Hepatocyte (in vitro differentiated cells): ENCODE measurements around the gene SHH. TPM values are rescaled to one million over a fixed set of nuclear protein-coding genes. Genes with fewer than 3 reads are reported as not detected.

Experiments
- DNase-seq: peaks from one replicate; pipeline ENCODE4 v3.0.0-alpha.2; 2016; ENCODE audit warnings: low spot score
- H2AFZ ChIP-seq: fragments of 200-600 bp; sonication (generic); 2 replicates; pipeline ENCODE4 v1.6.0; 2016; ENCODE audit warnings: antibody characterized with exemption, mild to moderate bottlenecking
- H3K27ac ChIP-seq: fragments of 200-600 bp; sonication (generic); 2 replicates; pipeline ENCODE4 v1.5.1; 2016; ENCODE audit warnings: mild to moderate bottlenecking
- H3K27me3 ChIP-seq: fragments of 200-600 bp; sonication (generic); 2 replicates; pipeline ENCODE4 v1.6.1; 2016
- H3K36me3 ChIP-seq: fragments of 200-600 bp; sonication (generic); replicated peaks from 2 replicates; pipeline ENCODE4 v1.5.1; 2016; ENCODE audit warnings: low read depth; ENCODE audit not compliant: insufficient read depth
- H3K4me1 ChIP-seq: fragments of 200-600 bp; sonication (generic); 2 replicates; pipeline ENCODE4 v1.5.1; 2016; ENCODE audit warnings: mild to moderate bottlenecking, moderate library complexity; ENCODE audit not compliant: insufficient read depth
- H3K4me2 ChIP-seq: fragments of 200-600 bp; sonication (generic); 2 replicates; pipeline ENCODE4 v1.6.0; 2016
- H3K4me3 ChIP-seq: fragments of 200-600 bp; sonication (generic); 2 replicates; pipeline ENCODE4 v1.5.1; 2016; ENCODE audit warnings: mild to moderate bottlenecking
- H3K79me2 ChIP-seq: fragments of 200-600 bp; sonication (generic); 2 replicates; pipeline ENCODE4 v1.6.0; 2017; ENCODE audit warnings: mild to moderate bottlenecking
- H3K9me2 ChIP-seq: fragments of 200-600 bp; sonication (generic); replicated peaks from 2 replicates; pipeline ENCODE4 v1.6.0; 2017; ENCODE audit warnings: mild to moderate bottlenecking; ENCODE audit not compliant: insufficient read depth
- H3K9me3 ChIP-seq: fragments of 200-600 bp; sonication (generic); 2 replicates; pipeline ENCODE4 v1.5.1; 2016; ENCODE audit warnings: low read depth, mild to moderate bottlenecking
- H4K20me1 ChIP-seq: fragments of 200-600 bp; sonication (generic); 2 replicates; pipeline ENCODE4 v1.6.0; 2016; ENCODE audit warnings: mild to moderate bottlenecking; ENCODE audit not compliant: insufficient read depth, poor library complexity, severe bottlenecking
- CTCF ChIP-seq: fragments of 200-600 bp; sonication (generic); IDR thresholded peaks from 2 replicates; pipeline ENCODE4 v1.5.1; 2016; ENCODE audit warnings: antibody characterized with exemption, mild to moderate bottlenecking; ENCODE audit not compliant: poor library complexity
- EZH2 ChIP-seq: fragments of 200-600 bp; sonication (generic); IDR thresholded peaks from 2 replicates; pipeline ENCODE4 v1.6.1; 2016; ENCODE audit warnings: antibody characterized with exemption, mild to moderate bottlenecking, borderline replicate concordance
- EZH2phosphoT487 ChIP-seq: fragments of 200-600 bp; sonication (generic); IDR thresholded peaks from one replicate; pipeline ENCODE4 v1.6.1; 2018; ENCODE audit warnings: antibody characterized with exemption, mild to moderate bottlenecking, low read depth, moderate library complexity; ENCODE audit not compliant: unreplicated experiment, severe bottlenecking
- WGBS: methylation state at CpG from one replicate; pipeline ENCODE4 v1.1.6; 2016; ENCODE audit warnings: low lambda C conversion rate; ENCODE audit errors: missing lambda C conversion rate; 5-methylcytosine and 5-hydroxymethylcytosine counted together
- polyA plus RNA-seq: library from polyadenylated mRNA; unstranded; fragments of >200 nt; fragmentation: Nextera tagmentation; extraction: Ambion mirVana; gene quantifications from 2 replicates; pipeline ENCODE4 v1.2.1, GENCODE V29; 2016
- total RNA-seq: library from RNA; depleted of rRNA; stranded (reverse); fragments of >200 nt; gene quantifications from 2 replicates; pipeline ENCODE4 v1.2.3, GENCODE V29; 2014

The SHH gene
- total and polyA plus RNA-seq, 2 experiments from 2014 or later = 12.1 to 21.2 TPM

GRCh38 chr7:155753446-155753965, 58.8 kb downstream of the SHH start:
- Histone ChIP-seq H3K4me3 (no peak overlapping the region), H3K9me3 (no peaks in the 10 kb centered on the region), H2AFZ (no peak overlapping the region), H3K36me3 (no peaks in the 10 kb centered on the region), H3K4me2 (no peak overlapping the region), H3K27me3 (no peaks in the 10 kb centered on the region), H3K27ac (no peak overlapping the region), H3K79me2 (peaks cover 100% of the 10 kb centered on the region), H3K4me1 (no peaks in the 10 kb centered on the region), H4K20me1 (peaks cover 84% of the 10 kb centered on the region), H3K9me2 (no peaks in the 10 kb centered on the region)
- no peak for TF ChIP-seq EZH2phosphoT487
- TF ChIP-seq CTCF = no peak
- TF ChIP-seq EZH2 = no peak
- 94% methylated on average over 10 of the region's 10 CpGs for WGBS
- no peak for DNase-seq

- TF ChIP-seq EZH2 (no peak), CTCF (no peak), EZH2phosphoT487 (no peak)
- DNase-seq = no peak
- Histone ChIP-seq H3K27ac (no peak overlapping the region), H3K27me3 (no peaks in the 10 kb centered on the region), H3K9me2 (no peaks in the 10 kb centered on the region), H3K36me3 (no peaks in the 10 kb centered on the region), H2AFZ (no peak overlapping the region), H3K79me2 (peaks cover 100% of the 10 kb centered on the region), H3K4me3 (no peak overlapping the region), H4K20me1 (peaks cover 86% of the 10 kb centered on the region), H3K9me3 (no peaks in the 10 kb centered on the region), H3K4me1 (no peaks in the 10 kb centered on the region), H3K4me2 (no peak overlapping the region)
- WGBS = 96% methylated on average over 9 of the region's 9 CpGs
Measured at GRCh38 chr7:155752756-155753445, 59.4 kb downstream of the SHH start.

GRCh38 chr7:155751409-155751808, 60.9 kb downstream of the SHH start:
- WGBS = 94% methylated on average over 4 of the region's 4 CpGs
- Histone ChIP-seq H3K4me3 (no peak overlapping the region), H3K27ac (no peak overlapping the region), H4K20me1 (peaks cover 95% of the 10 kb centered on the region), H3K36me3 (no peaks in the 10 kb centered on the region), H3K9me3 (no peaks in the 10 kb centered on the region), H3K9me2 (no peaks in the 10 kb centered on the region), H3K4me2 (no peak overlapping the region), H3K27me3 (no peaks in the 10 kb centered on the region), H3K4me1 (no peaks in the 10 kb centered on the region), H2AFZ (no peak overlapping the region), H3K79me2 (peaks cover 99% of the 10 kb centered on the region)
- DNase-seq = no peak
- TF ChIP-seq CTCF (no peak), EZH2phosphoT487 (no peak), EZH2 (no peak)
